NCI-H2029 treated with DMSO at 0.1 percent for 48 hours (cell line): ENCODE measurements around the gene CCNA1.

Experiments
- DNase-seq: peaks from one replicate; lab custom pipeline; 2025; lab: John Stamatoyannopoulos, UW

CCNA1 gene

GRCh38 chr13:36432106-36432544 is at the start of gene CCNA1:
Gene CCNA1, plus strand, starts transcription at chr13:36432495. Its CDS starts 562 bp downstream, at chr13:36433057.
- DNase-seq, result no peak

- DNase-seq, result no peak
These were observed 46.8 kb upstream of the CCNA1 start for GRCh38 chr13:36385489-36385888.

GRCh38 chr13:36395280-36395679 is 37.0 kb upstream of the CCNA1 start:
- no peak for DNase-seq

- no peak for DNase-seq
These were observed 27.1 kb upstream of the CCNA1 start for GRCh38 chr13:36405151-36405550.

GRCh38 chr13:36412736-36413135 is 19.6 kb upstream of the CCNA1 start:
- DNase-seq, result no peak

- DNase-seq, result no peak
These were observed 19.1 kb upstream of the CCNA1 start for GRCh38 chr13:36413161-36413560.

GRCh38 chr13:36414461-36414860 is 17.8 kb upstream of the CCNA1 start:
- DNase-seq, result no peak

- no peak for DNase-seq
These were observed 15.0 kb upstream of the CCNA1 start for GRCh38 chr13:36417331-36417730.

GRCh38 chr13:36418022-36418805 is 14.1 kb upstream of the CCNA1 start:
- no peak for DNase-seq

- peak; percentile 8 for DNase-seq
These were observed 11.8 kb upstream of the CCNA1 start for GRCh38 chr13:36420437-36420891.

GRCh38 chr13:36421447-36421846 is 10.8 kb upstream of the CCNA1 start:
- no peak for DNase-seq

GRCh38 chr13:36428086-36428485 is 4.2 kb upstream of the CCNA1 start:
- DNase-seq, result no peak

- DNase-seq, result no peak
These were observed 1.8 kb upstream of the CCNA1 start for GRCh38 chr13:36430247-36431203.

GRCh38 chr13:36431204-36432105 is 840 bp upstream of the CCNA1 start:
- DNase-seq, result no peak

GRCh38 chr13:36436811-36437210 is 4.5 kb downstream of the CCNA1 start:
- no peak for DNase-seq

GRCh38 chr13:36438594-36439483 is 6.5 kb downstream of the CCNA1 start:
- DNase-seq, result no peak

- no peak for DNase-seq
These were observed 13.0 kb downstream of the CCNA1 start for GRCh38 chr13:36445278-36445677.

- DNase-seq, result no peak
These were observed 13.6 kb downstream of the CCNA1 start for GRCh38 chr13:36445891-36446351.

- no peak for DNase-seq
These were observed 15.2 kb downstream of the CCNA1 start for GRCh38 chr13:36447501-36447900.

- no peak for DNase-seq
These were observed 18.2 kb downstream of the CCNA1 start for GRCh38 chr13:36450534-36450933.

- no peak for DNase-seq
These were observed 21.2 kb downstream of the CCNA1 start for GRCh38 chr13:36453516-36453915.
